Measurements from ENCODE around the gene TBC1D9.

- no peak for TF ChIP-seq CTCF (conservative IDR thresholded peaks at IDR 0.05; ENCODE audit: low read length)
- TF ChIP-seq EZH2phosphoT487 (IDR thresholded peaks at IDR 0.05; ENCODE audit: borderline replicate concordance), result no peak
These were observed 155.8 kb downstream of the TBC1D9 start for GRCh38 chr4:140600408-140600807.

All from Loucy (cell line).